Measurements from ENCODE around the gene DGCR8. TPM values are rescaled to one million over a fixed set of nuclear protein-coding genes. Genes with fewer than 3 reads are reported as not detected.

DGCR8 gene
- total RNA-seq, 2 experiments from 2014 or later = 35.0 to 38.8 TPM

- Mint-ChIP-seq H3K27ac (no peak overlapping the region), H3K4me1 (ENCODE audit: low read depth) (peaks cover 8% of the 10 kb centered on the region), H3K9me3 (peaks cover 11% of the 10 kb centered on the region), H3K4me3 (no peak overlapping the region), H3K36me3 (ENCODE audit: low read depth) (peaks cover 28% of the 10 kb centered on the region), H3K27me3 (no peaks in the 10 kb centered on the region)
- CTCF ChIA-PET = no interaction called here
- no peak for TF ChIP-seq CTCF (IDR thresholded peaks at IDR 0.05)
- DNase-seq (no peak), ATAC-seq (no peak)
- intact Hi-C loops (cut with micrococcal nuclease) = no loop called here
- POLR2A ChIA-PET = no interaction called here
Measured at GRCh38 chr22:20043997-20044342, 36.1 kb upstream of the DGCR8 start.

GRCh38 chr22:20044495-20045151 lies 35.4 kb upstream of the DGCR8 start:
- Mint-ChIP-seq H3K27ac (no peak overlapping the region), H3K27me3 (no peaks in the 10 kb centered on the region), H3K36me3 (ENCODE audit: low read depth) (peaks cover 31% of the 10 kb centered on the region), H3K4me3 (no peak overlapping the region), H3K4me1 (ENCODE audit: low read depth) (peaks cover 8% of the 10 kb centered on the region), H3K9me3 (peaks cover 13% of the 10 kb centered on the region)
- intact Hi-C loops (cut with micrococcal nuclease) = no loop called here
- no peak for TF ChIP-seq CTCF (IDR thresholded peaks at IDR 0.05)
- ATAC-seq = no peak
- ChIA-PET POLR2A (interaction anchor here (0.7 kb wide), 1 partner anchor 28 kb away, joined by 3 read pairs; no protein-coding TSS in a partner anchor), CTCF (no interaction called here)
- no peak for DNase-seq

- TF ChIP-seq CTCF (IDR thresholded peaks at IDR 0.05) = no peak
Measured at GRCh38 chr22:20046730-20047129, 33.3 kb upstream of the DGCR8 start.

GRCh38 chr22:20051927-20052308 lies 28.1 kb upstream of the DGCR8 start:
- intact Hi-C loops (cut with micrococcal nuclease) = no loop called here
- Mint-ChIP-seq H3K27ac (no peak overlapping the region), H3K4me3 (no peak overlapping the region), H3K4me1 (ENCODE audit: low read depth) (peaks cover 6% of the 10 kb centered on the region), H3K9me3 (peaks cover 13% of the 10 kb centered on the region), H3K36me3 (ENCODE audit: low read depth) (peaks cover 29% of the 10 kb centered on the region), H3K27me3 (no peaks in the 10 kb centered on the region)
- DNase-seq (no peak), ATAC-seq (no peak)
- TF ChIP-seq CTCF (IDR thresholded peaks at IDR 0.05) = no peak
- ChIA-PET POLR2A (interaction anchor here (1.5 kb wide), 1 partner anchor 11 kb away, joined by 4 read pairs; no protein-coding TSS in a partner anchor), CTCF (no interaction called here)

More at GRCh38 chr22:20046730-20047129, 33.3 kb upstream of the DGCR8 start:
- Mint-ChIP-seq H3K27me3 (no peaks in the 10 kb centered on the region), H3K4me1 (ENCODE audit: low read depth) (peaks cover 8% of the 10 kb centered on the region), H3K27ac (no peak overlapping the region), H3K9me3 (peaks cover 13% of the 10 kb centered on the region), H3K4me3 (no peak overlapping the region), H3K36me3 (ENCODE audit: low read depth) (peaks cover 33% of the 10 kb centered on the region)
- ChIA-PET POLR2A (no interaction called here), CTCF (no interaction called here)
- intact Hi-C loops (cut with micrococcal nuclease) = no loop called here
- DNase-seq = no peak
- no peak for ATAC-seq

- no peak for ATAC-seq
- Mint-ChIP-seq H3K4me3 (no peak overlapping the region), H3K9me3 (peaks cover 12% of the 10 kb centered on the region), H3K36me3 (ENCODE audit: low read depth) (peaks cover 25% of the 10 kb centered on the region), H3K27ac (no peak overlapping the region), H3K27me3 (no peaks in the 10 kb centered on the region), H3K4me1 (ENCODE audit: low read depth) (peaks cover 6% of the 10 kb centered on the region)
- no peak for DNase-seq
- ChIA-PET CTCF (no interaction called here), POLR2A (interaction anchor here (1.5 kb wide), 1 partner anchor 12 kb away, joined by 4 read pairs; no protein-coding TSS in a partner anchor)
- no peak for TF ChIP-seq CTCF (IDR thresholded peaks at IDR 0.05)
- intact Hi-C loops (cut with micrococcal nuclease) = no loop called here
Measured at GRCh38 chr22:20052309-20053259, 27.5 kb upstream of the DGCR8 start.
